OCI-LY1 (cell line): ENCODE measurements around the gene ZBTB16.
A peak's percentile ranks its signal among the peaks of the same experiment; 100 is the strongest.

Experiments used
- H2AFZ ChIP-seq: fragments of 200-600 bp; sonication (generic), shearing (Covaris generic); 2 replicates; pipeline ENCODE4 v1.6.0; 2014; ENCODE audit warnings: antibody characterized with exemption, mild to moderate bottlenecking, low read length
- H3F3A ChIP-seq: fragments of 200-600 bp; sonication (generic), shearing (Covaris generic); 2 replicates; pipeline ENCODE4 v1.6.0; 2014; ENCODE audit warnings: mild to moderate bottlenecking, antibody characterized with exemption, low read length, moderate library complexity; ENCODE audit not compliant: insufficient read depth
- H3K27ac ChIP-seq: fragments of 200-600 bp; sonication (generic); 2 replicates; pipeline ENCODE4 v1.5.1; 2014; ENCODE audit warnings: low read length, mixed run types, mild to moderate bottlenecking, low read depth; ENCODE audit not compliant: poor library complexity, severe bottlenecking
- H3K27me3 ChIP-seq: fragments of 200-600 bp; sonication (generic); 2 replicates; pipeline ENCODE4 v1.6.0; 2014; ENCODE audit warnings: antibody characterized with exemption, mild to moderate bottlenecking, low read length, moderate library complexity; ENCODE audit not compliant: insufficient read depth
- H3K36me3 ChIP-seq: fragments of 200-600 bp; sonication (generic); 2 replicates; pipeline ENCODE4 v1.6.1; 2014; ENCODE audit warnings: mild to moderate bottlenecking, antibody characterized with exemption, low read length, moderate library complexity, mixed read lengths; ENCODE audit not compliant: insufficient read depth
- H3K4me1 ChIP-seq: fragments of 200-600 bp; sonication (generic); 2 replicates; pipeline ENCODE4 v1.5.1; 2014; ENCODE audit warnings: mild to moderate bottlenecking, low read length, moderate library complexity; ENCODE audit not compliant: insufficient read depth, severe bottlenecking
- H3K4me2 ChIP-seq: fragments of 200-600 bp; sonication (generic), shearing (Covaris generic); 2 replicates; pipeline ENCODE4 v1.6.1; 2014; ENCODE audit warnings: low read length
- H3K4me3 ChIP-seq: fragments of 200-600 bp; sonication (generic); 2 replicates; pipeline ENCODE4 v1.5.1; 2014; ENCODE audit warnings: low read length, low read depth, mild to moderate bottlenecking, mixed read lengths; ENCODE audit not compliant: poor library complexity, severe bottlenecking
- H3K79me2 ChIP-seq: fragments of 200-600 bp; shearing (Covaris generic); 2 replicates; pipeline ENCODE4 v1.6.1; 2016; ENCODE audit warnings: mixed run types, low read length, mixed read lengths; ENCODE audit not compliant: insufficient read depth
- H3K9ac ChIP-seq: fragments of 200-600 bp; sonication (generic), shearing (Covaris generic); 2 replicates; pipeline ENCODE4 v1.6.1; 2014; ENCODE audit warnings: mild to moderate bottlenecking, low read length, mixed read lengths
- H3K9me2 ChIP-seq: fragments of 200-600 bp; sonication (generic), shearing (Covaris generic); 2 replicates; pipeline ENCODE4 v1.6.1; 2014; ENCODE audit warnings: low read depth, mild to moderate bottlenecking, low read length, mixed read lengths
- H3K9me3 ChIP-seq: fragments of 200-600 bp; shearing (Covaris generic); 2 replicates; pipeline ENCODE4 v1.6.1; 2014; ENCODE audit warnings: low read length, mixed read lengths
- H4K20me1 ChIP-seq: fragments of 200-600 bp; sonication (generic), shearing (Covaris generic); 2 replicates; pipeline ENCODE4 v1.6.0; 2016; ENCODE audit warnings: mild to moderate bottlenecking, low read length; ENCODE audit not compliant: insufficient read depth
- CTCF ChIP-seq: fragments of 200-600 bp; sonication (generic), shearing (Covaris generic); IDR thresholded peaks from 2 replicates; pipeline ENCODE4 v1.5.1; 2017; ENCODE audit warnings: mild to moderate bottlenecking, antibody characterized with exemption, low read length, moderate library complexity, mixed read lengths
- EZH2 ChIP-seq: fragments of 200-600 bp; sonication (generic), shearing (Covaris generic); IDR thresholded peaks from 2 replicates; pipeline ENCODE4 v1.8.0; 2017; ENCODE audit warnings: borderline replicate concordance, mixed run types, mild to moderate bottlenecking, antibody characterized with exemption, low read length, moderate library complexity, mixed read lengths

ZBTB16 gene

GRCh38 chr11:114172871-114173444 lies 113.4 kb downstream of the ZBTB16 start:
- Histone ChIP-seq H3K4me2 (peak overlapping the region; percentile 36; the same call in 1 of the 2 replicates), H3F3A (no peaks in the 10 kb centered on the region), H3K9ac (no peak overlapping the region; the same call in 1 of the 2 replicates), H3K79me2 (no peaks in the 10 kb centered on the region), H3K9me3 (no peaks in the 10 kb centered on the region), H2AFZ (no peak overlapping the region), H3K36me3 (no peaks in the 10 kb centered on the region), H3K27ac (peak overlapping the region; percentile 42), H3K9me2 (no peaks in the 10 kb centered on the region), H3K4me1 (peaks cover 46% of the 10 kb centered on the region), H4K20me1 (no peaks in the 10 kb centered on the region), H3K4me3 (no peak overlapping the region), H3K27me3 (no peaks in the 10 kb centered on the region)
- TF ChIP-seq CTCF (no peak), EZH2 (no peak)

GRCh38 chr11:114173843-114174242 lies 114.3 kb downstream of the ZBTB16 start:
- no peak overlapping the region for H3K4me3 ChIP-seq
- no peak overlapping the region for H3K27ac ChIP-seq
- no peak overlapping the region for H2AFZ ChIP-seq
- no peaks in the 10 kb centered on the region for H3F3A ChIP-seq
- no peaks in the 10 kb centered on the region for H3K36me3 ChIP-seq
- H3K4me1 ChIP-seq = peaks cover 41% of the 10 kb centered on the region
- H3K9me2 ChIP-seq = no peaks in the 10 kb centered on the region
- H3K79me2 ChIP-seq = no peaks in the 10 kb centered on the region
- TF ChIP-seq CTCF (no peak), EZH2 (no peak)
- no peaks in the 10 kb centered on the region for H3K9me3 ChIP-seq
- no peaks in the 10 kb centered on the region for H3K27me3 ChIP-seq
- no peaks in the 10 kb centered on the region for H4K20me1 ChIP-seq
- no peak overlapping the region for H3K4me2 ChIP-seq
- no peak overlapping the region for H3K9ac ChIP-seq

GRCh38 chr11:114174712-114175495 lies 115.4 kb downstream of the ZBTB16 start:
- H4K20me1 ChIP-seq = no peaks in the 10 kb centered on the region
- H3K9me2 ChIP-seq = no peaks in the 10 kb centered on the region
- H3K27me3 ChIP-seq = no peaks in the 10 kb centered on the region
- H3K4me1 ChIP-seq = peaks cover 41% of the 10 kb centered on the region
- H3K4me3 ChIP-seq = no peak overlapping the region
- no peak overlapping the region for H2AFZ ChIP-seq
- H3K27ac ChIP-seq = no peak overlapping the region
- no peak overlapping the region for H3K4me2 ChIP-seq
- no peak for TF ChIP-seq CTCF
- no peak for TF ChIP-seq EZH2
- no peaks in the 10 kb centered on the region for H3K9me3 ChIP-seq
- no peak overlapping the region for H3K9ac ChIP-seq
- no peaks in the 10 kb centered on the region for H3K36me3 ChIP-seq
- H3F3A ChIP-seq = no peaks in the 10 kb centered on the region
- H3K79me2 ChIP-seq = no peaks in the 10 kb centered on the region
